Measurements from ENCODE around the gene LDB2. TPM values are rescaled to one million over a fixed set of nuclear protein-coding genes. Genes with fewer than 3 reads are reported as not detected.

Gene LDB2
- total RNA-seq, 1 donor from 2014 or later = 31.5 TPM

DNA sequence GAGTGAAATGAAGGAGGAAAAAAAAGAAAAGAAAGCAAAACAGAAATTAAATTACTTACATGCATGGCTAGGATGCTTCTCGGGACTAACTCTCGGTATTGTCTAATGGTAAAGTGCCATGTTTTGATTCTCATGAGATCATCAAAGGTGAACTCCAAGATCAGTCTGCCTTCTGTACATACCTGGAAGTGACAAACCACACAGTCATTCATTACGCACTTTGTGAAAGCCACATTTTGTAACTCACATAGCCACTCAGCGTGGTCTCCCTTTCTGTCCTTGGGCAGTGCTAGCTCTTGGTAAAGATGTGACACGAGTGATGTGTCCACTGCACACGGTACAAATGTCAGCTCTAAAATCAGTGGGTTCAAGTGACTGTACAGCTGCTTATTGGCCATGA, 309.8 kb downstream of the LDB2 start:
- H3K4me3 Mint-ChIP-seq = no peak overlapping the region
- H3K36me3 Mint-ChIP-seq = no peaks in the 10 kb centered on the region
- no peaks in the 10 kb centered on the region for H3K27me3 Mint-ChIP-seq
- H3K27ac Mint-ChIP-seq = no peak overlapping the region
- TF ChIP-seq, protein P1, sequence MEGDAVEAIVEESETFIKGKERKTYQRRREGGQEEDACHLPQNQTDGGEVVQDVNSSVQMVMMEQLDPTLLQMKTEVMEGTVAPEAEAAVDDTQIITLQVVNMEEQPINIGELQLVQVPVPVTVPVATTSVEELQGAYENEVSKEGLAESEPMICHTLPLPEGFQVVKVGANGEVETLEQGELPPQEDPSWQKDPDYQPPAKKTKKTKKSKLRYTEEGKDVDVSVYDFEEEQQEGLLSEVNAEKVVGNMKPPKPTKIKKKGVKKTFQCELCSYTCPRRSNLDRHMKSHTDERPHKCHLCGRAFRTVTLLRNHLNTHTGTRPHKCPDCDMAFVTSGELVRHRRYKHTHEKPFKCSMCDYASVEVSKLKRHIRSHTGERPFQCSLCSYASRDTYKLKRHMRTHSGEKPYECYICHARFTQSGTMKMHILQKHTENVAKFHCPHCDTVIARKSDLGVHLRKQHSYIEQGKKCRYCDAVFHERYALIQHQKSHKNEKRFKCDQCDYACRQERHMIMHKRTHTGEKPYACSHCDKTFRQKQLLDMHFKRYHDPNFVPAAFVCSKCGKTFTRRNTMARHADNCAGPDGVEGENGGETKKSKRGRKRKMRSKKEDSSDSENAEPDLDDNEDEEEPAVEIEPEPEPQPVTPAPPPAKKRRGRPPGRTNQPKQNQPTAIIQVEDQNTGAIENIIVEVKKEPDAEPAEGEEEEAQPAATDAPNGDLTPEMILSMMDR (conservative IDR thresholded peaks at IDR 0.05) = no peak
- peaks cover 5% of the 10 kb centered on the region for H3K4me1 Mint-ChIP-seq (ENCODE audit: unreplicated experiment)
- H3K9me3 Mint-ChIP-seq = no peaks in the 10 kb centered on the region
- no peak for DNase-seq (ENCODE audit: extremely low spot score, unreplicated experiment)

DNA sequence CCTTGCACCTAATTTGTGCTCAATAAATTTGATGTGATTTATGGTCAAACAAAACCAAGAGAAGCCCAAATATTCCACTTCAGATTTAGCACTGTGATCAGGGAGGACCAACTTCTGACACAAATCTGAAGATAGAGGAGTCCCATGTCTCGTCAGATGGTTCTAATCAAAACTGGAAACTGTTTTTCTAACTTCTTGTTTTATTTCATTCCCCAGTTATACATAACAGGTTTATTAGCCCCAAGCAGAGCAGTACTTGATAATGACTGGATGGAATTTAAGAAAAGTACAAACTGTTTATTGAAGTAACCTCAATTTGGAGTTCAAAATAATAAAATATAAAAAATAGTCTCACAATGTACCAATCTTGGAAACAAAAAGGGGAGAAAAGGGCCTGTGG, 310.3 kb downstream of the LDB2 start:
- Mint-ChIP-seq H3K27ac (no peak overlapping the region), H3K4me1 (ENCODE audit: unreplicated experiment) (peaks cover 5% of the 10 kb centered on the region), H3K4me3 (no peak overlapping the region), H3K9me3 (no peaks in the 10 kb centered on the region), H3K27me3 (no peaks in the 10 kb centered on the region), H3K36me3 (no peaks in the 10 kb centered on the region)
- DNase-seq (ENCODE audit: extremely low spot score, unreplicated experiment) = no peak
- TF ChIP-seq, protein P1 (conservative IDR thresholded peaks at IDR 0.05) = no peak

DNA sequence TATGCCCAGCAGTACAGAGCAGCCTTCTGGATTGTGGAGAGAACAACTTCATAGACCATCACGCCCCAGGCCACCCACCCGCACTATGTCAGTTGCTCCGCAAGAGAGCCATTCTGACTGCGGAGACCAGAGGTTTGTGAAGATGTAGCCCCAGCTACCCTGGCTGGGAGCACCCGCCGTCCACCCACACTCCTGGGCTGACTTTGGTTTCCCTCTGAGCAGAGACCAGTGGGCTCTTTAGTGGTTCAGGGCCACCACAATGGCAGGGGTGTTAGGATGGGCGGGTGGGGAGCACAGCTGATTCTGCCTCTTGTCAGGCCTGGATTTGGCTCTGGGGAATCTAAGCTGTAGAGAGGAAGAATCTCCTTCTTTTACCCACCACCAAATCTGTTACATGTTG, 313.4 kb downstream of the LDB2 start:
- Mint-ChIP-seq H3K36me3 (no peaks in the 10 kb centered on the region), H3K4me1 (ENCODE audit: unreplicated experiment) (peaks cover under 1% of the 10 kb centered on the region), H3K27me3 (no peaks in the 10 kb centered on the region), H3K9me3 (no peaks in the 10 kb centered on the region), H3K27ac (no peak overlapping the region), H3K4me3 (no peak overlapping the region)
- no peak for DNase-seq (ENCODE audit: extremely low spot score, unreplicated experiment)
- TF ChIP-seq, protein P1 (conservative IDR thresholded peaks at IDR 0.05) = no peak

DNA sequence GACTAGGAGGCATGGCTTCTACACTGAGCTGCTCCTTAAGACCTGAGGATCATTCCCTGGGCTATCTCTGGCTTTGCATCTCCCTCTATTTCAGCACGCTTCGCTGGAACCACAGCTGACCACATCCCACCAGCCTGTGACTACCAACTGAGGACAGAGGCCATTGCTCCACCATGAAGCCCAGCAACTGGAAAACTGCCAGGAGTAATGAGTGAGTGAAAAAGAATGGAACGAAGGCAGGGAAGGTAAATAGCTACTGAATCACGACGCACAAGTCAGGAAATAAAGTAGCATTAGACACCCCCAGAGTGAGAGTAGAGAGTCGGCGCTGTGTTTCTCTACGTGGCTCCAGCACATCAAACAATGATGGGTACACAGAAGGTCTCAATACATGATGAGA, 314.7 kb downstream of the LDB2 start:
- no peak overlapping the region for H3K27ac Mint-ChIP-seq

DNA sequence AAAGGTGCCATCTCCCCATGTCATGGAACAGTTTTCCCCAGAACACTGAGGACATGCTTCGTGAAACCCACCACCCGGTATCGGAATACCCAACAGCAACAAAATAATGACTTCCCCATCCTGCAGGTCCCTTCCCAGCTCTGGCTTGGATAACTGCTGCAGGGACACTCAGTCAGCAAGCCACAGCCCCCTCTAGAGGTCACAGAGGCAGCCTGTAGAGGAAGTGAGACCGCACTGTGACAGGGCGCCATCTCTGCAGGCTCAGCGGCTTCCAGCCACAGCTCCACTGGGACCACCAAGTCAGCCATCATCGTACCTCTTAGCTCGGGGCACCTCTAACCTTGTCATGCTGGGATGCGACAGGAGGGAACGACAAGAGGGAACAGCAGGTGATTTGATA, 315.9 kb downstream of the LDB2 start:
- TF ChIP-seq, protein P1 (conservative IDR thresholded peaks at IDR 0.05) = peak; percentile 43
- H3K4me1 Mint-ChIP-seq (ENCODE audit: unreplicated experiment) = peaks cover 5% of the 10 kb centered on the region
- H3K4me3 Mint-ChIP-seq = no peak overlapping the region
- DNase-seq (ENCODE audit: extremely low spot score, unreplicated experiment) = no peak
- H3K27ac Mint-ChIP-seq = no peak overlapping the region
- no peaks in the 10 kb centered on the region for H3K9me3 Mint-ChIP-seq
- H3K36me3 Mint-ChIP-seq = no peaks in the 10 kb centered on the region
- no peaks in the 10 kb centered on the region for H3K27me3 Mint-ChIP-seq

More for the DNA sequence above, 314.7 kb downstream of the LDB2 start:
- H3K36me3 Mint-ChIP-seq = no peaks in the 10 kb centered on the region
- H3K9me3 Mint-ChIP-seq = no peaks in the 10 kb centered on the region
- no peak for DNase-seq (ENCODE audit: extremely low spot score, unreplicated experiment)
- H3K4me3 Mint-ChIP-seq = no peak overlapping the region
- H3K27me3 Mint-ChIP-seq = no peaks in the 10 kb centered on the region
- H3K4me1 Mint-ChIP-seq (ENCODE audit: unreplicated experiment) = peaks cover 5% of the 10 kb centered on the region
- TF ChIP-seq, protein P1 (conservative IDR thresholded peaks at IDR 0.05) = no peak

DNA sequence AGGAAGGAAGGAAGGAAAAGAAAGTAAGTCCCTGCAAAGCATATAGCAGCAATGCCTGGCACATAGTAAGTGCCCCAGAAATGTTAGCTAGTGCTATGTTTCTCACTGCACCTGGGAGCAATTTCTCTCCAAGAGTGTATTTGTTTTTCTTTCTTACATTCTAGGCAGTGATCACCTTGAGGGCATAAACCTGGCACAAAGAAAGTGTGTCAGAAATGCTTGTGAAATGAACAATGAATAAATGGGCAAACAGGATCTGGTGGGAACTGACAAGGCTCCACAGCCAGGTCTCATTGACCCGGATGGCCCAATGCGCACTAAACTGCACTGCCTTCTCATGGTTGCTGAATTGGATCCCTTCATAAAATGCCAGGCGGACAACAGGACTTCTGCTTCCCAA, 316.4 kb downstream of the LDB2 start:
- H3K27me3 Mint-ChIP-seq = no peaks in the 10 kb centered on the region
- TF ChIP-seq, protein P1 (conservative IDR thresholded peaks at IDR 0.05) = no peak
- H3K36me3 Mint-ChIP-seq = no peaks in the 10 kb centered on the region
- H3K9me3 Mint-ChIP-seq = no peaks in the 10 kb centered on the region
- H3K27ac Mint-ChIP-seq = no peak overlapping the region
- no peak for DNase-seq (ENCODE audit: extremely low spot score, unreplicated experiment)
- H3K4me1 Mint-ChIP-seq (ENCODE audit: unreplicated experiment) = peaks cover 5% of the 10 kb centered on the region
- no peak overlapping the region for H3K4me3 Mint-ChIP-seq
